Measurements from ENCODE around the gene HIPK4.
"Not testable (repeated sequence)": the region's sequence is repeated elsewhere in the genome, so short reads cannot be mapped to it uniquely, and the experiment has no call there.

The HIPK4 gene

GRCh38 chr19:40335855-40336600 lies 54.0 kb downstream of the HIPK4 start:
- no peak for DNase-seq

DNA sequence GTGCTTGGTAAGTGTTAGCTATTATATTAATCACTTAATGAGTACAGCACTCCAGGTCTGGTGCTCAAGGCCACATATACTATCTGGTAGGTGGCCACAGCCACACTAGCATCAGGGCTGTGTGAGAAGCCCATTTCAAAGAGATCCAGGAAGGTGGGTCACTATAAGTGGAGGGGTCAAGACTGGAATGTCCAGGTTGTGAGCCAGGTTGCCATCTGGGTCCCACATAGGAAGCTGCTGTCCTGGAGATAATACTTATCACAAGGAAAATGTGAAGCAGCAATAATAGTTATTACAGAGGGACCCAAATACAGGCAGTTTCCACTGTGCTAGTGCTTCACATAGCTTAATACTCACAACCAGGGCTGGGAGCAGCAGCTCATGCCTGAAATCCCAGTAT lies 54.9 kb downstream of the HIPK4 start:
- no peak for DNase-seq

DNA sequence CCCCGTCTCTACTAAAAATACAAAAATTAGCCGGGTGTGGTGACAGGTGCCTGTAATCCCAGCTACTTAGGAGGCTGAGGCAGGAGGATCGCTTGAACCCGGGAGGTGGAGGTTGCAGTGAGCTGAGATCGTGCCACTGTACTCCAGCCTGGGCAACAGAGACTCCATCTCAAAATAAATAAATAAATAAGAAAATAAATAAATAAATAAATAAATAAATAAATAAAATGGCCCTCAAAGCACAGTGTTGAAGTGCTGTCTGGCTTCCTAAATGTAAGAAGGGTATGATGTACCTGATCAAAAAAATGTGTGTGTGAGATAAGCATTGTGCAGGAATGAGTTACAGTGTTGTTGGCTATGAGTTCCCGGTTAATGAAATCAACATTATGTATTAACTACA lies 56.9 kb downstream of the HIPK4 start:
- DNase-seq: not testable (repeated sequence)

DNA sequence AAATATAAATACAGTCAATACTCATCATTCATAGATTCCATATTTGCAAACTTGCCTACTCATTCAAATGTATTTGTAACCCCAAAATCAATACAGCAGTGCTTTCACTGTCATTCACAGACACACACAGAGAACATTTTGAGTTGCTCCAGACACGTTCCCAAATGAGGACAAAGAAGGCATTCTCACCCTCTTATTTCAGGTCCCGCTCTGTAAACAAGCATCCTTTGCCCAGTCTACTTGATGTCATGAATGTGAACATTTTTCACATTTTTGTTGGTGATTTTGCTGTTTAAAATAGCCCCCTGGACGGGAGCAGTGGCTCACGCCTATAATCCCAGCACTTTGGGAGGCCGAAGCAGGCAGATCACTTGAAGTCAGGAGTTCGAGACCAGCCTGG lies 57.3 kb downstream of the HIPK4 start:
- no peak for DNase-seq

DNA sequence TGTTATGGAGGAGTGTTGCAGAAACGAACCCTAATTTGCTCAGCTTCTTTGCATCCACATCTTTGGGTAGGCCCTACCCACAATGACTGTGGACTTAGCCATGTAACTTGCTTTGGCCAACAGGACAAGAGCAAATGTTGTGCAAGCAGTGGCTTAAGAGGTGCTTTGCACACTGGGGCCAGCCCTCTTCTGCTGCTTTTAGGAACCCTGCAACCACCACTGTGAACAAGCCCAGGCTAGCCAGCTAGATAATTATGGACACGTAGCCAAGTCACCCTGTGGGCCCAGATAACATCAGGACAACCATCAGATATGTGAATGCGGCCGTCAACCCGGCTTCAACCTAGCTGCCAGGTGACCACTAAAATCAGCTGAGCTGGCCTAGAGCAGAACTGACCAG lies 58.9 kb downstream of the HIPK4 start:
- DNase-seq: no peak

Data from cerebellar nuclear complex (tissue), 1 donor.